ENCODE data around the gene C12orf76. TPM values are rescaled to one million over a fixed set of nuclear protein-coding genes. Genes with fewer than 3 reads are reported as not detected.

C12orf76 gene
- total and polyA plus RNA-seq, 2 of the 4 experiments (the other 2 are of a cell fraction): 5.0 to 7.1 TPM

- Histone ChIP-seq H2BK20ac (ENCODE audit: low read depth, low read length) (peak overlapping the region; percentile 53; the same call in 1 of the 2 replicates), H3K23ac (ENCODE audit: low read depth, low read length) (0 out of 2 replicates have a peak overlapping the region, but pooled peaks have one; percentile 17), H3K9ac (ENCODE audit: low read depth, low read length) (no peak overlapping the region), H3K56ac (ENCODE audit: extremely low read depth, insufficient read depth, low read length) (peak overlapping the region; percentile 7; the same call in 1 of the 2 replicates), H2BK5ac (ENCODE audit: low read depth, low read length, poor library complexity, severe bottlenecking) (peak overlapping the region; percentile 72), H4K5ac (ENCODE audit: low read depth, low read length) (peak overlapping the region; percentile 52), H3K27me3 (ENCODE audit: control insufficient read depth, insufficient read depth, low read length) (no peaks in the 10 kb centered on the region), H3K4me1 (ENCODE audit: control insufficient read depth, insufficient read depth, low read length) (peaks cover 29% of the 10 kb centered on the region), H3K4ac (ENCODE audit: low read depth, low read length) (peak overlapping the region; percentile 9), H3K79me1 (ENCODE audit: low read depth in 1 of 2, low read length in 2 of 2) (peaks cover 28 to 61% of the 10 kb centered on the region in 2 experiments), H3K27ac (ENCODE audit: insufficient read depth, low read length) (peak overlapping the region; percentile 42; the same call in 1 of the 2 replicates), H4K91ac (ENCODE audit: insufficient read depth, low read depth, low read length) (no peak overlapping the region), H2AK5ac (ENCODE audit: low read depth, low read length) (peak overlapping the region; percentile 49), H2AFZ (replicated peaks; ENCODE audit: low read length, poor library complexity) (no peak overlapping the region), H4K20me1 (ENCODE audit: insufficient read depth, low read length) (peaks cover 18% of the 10 kb centered on the region), H3K14ac (replicated peaks; ENCODE audit: low read depth, low read length) (peak overlapping the region; percentile 30; the same call in 1 of the 2 replicates), H2BK120ac (ENCODE audit: low read depth, low read length) (no peak overlapping the region), H2BK15ac (ENCODE audit: low read depth, low read length) (no peak overlapping the region), H3K9me1 (ENCODE audit: insufficient read depth, low read length) (peaks cover 23% of the 10 kb centered on the region), H3K36me3 (ENCODE audit: control insufficient read depth, insufficient read depth, low read length) (peaks cover 20% of the 10 kb centered on the region), H3K4me3 (ENCODE audit: insufficient read depth, low read depth, low read length) (no peak overlapping the region), H3K9me3 (ENCODE audit: control insufficient read depth, insufficient read depth, low read length) (no peaks in the 10 kb centered on the region), H2AK9ac (replicated peaks; ENCODE audit: low read depth, low read length, poor library complexity) (no peak overlapping the region), H3K4me2 (ENCODE audit: low read depth, low read length) (no peak overlapping the region), H3K18ac (ENCODE audit: low read depth, low read length) (no peak overlapping the region; the same call in 1 of the 2 replicates), H4K8ac (ENCODE audit: low read depth in 2 of 2, low read length in 2 of 2) (no peak overlapping the region)
- no peak for TF ChIP-seq NFE2L2 (IDR thresholded peaks at IDR 0.05; ENCODE audit: low read depth, low read length)
- no peak for TF ChIP-seq RFX5 (IDR thresholded peaks at IDR 0.05; ENCODE audit: low read depth, low read length)
- TF ChIP-seq POLR2A (IDR thresholded peaks at IDR 0.05; ENCODE audit: low read depth, low read length): no peak
- TF ChIP-seq CHD1 (IDR thresholded peaks at IDR 0.05; ENCODE audit: low read depth, low read length): no peak
- TF ChIP-seq MAZ (IDR thresholded peaks at IDR 0.05; ENCODE audit: borderline replicate concordance, low read depth, low read length): no peak
- TF ChIP-seq CTCF (conservative IDR thresholded peaks at IDR 0.05; ENCODE audit: low read depth, low read length): no peak
- TF ChIP-seq MAFK (IDR thresholded peaks at IDR 0.05; ENCODE audit: low read depth, low read length): no peak
- no peak for TF ChIP-seq BHLHE40 (IDR thresholded peaks at IDR 0.05; ENCODE audit: low read depth, low read length)
- TF ChIP-seq SMC3 (IDR thresholded peaks at IDR 0.05; ENCODE audit: low read depth, low read length): no peak
- no peak for TF ChIP-seq MXI1 (IDR thresholded peaks at IDR 0.05; ENCODE audit: borderline replicate concordance, low read depth, low read length)
- TF ChIP-seq USF2 (IDR thresholded peaks at IDR 0.05; ENCODE audit: low read depth, low read length): no peak
- no peak for TF ChIP-seq CEBPB (IDR thresholded peaks at IDR 0.05; ENCODE audit: low read depth, low read length)
- TF ChIP-seq RAD21 (IDR thresholded peaks at IDR 0.05; ENCODE audit: low read length): no peak
- TF ChIP-seq ELK1 (IDR thresholded peaks at IDR 0.05; ENCODE audit: borderline replicate concordance, low read depth, low read length): no peak
- no peak for TF ChIP-seq FOS (IDR thresholded peaks at IDR 0.05; ENCODE audit: low read depth, low read length)
- TF ChIP-seq RCOR1 (IDR thresholded peaks at IDR 0.05; ENCODE audit: insufficient replicate concordance, low read length): no peak
- POLR2A ChIA-PET (ENCODE audit: unreplicated experiment): no interaction called here
- no peak for DNase-seq
- no TSS peak for BruUV-seq (replicated peaks)
- WGBS, 2 experiments (ENCODE audit: extremely low coverage in 2 of 2, insufficient read length in 1 of 2): no CpG with 5 or more reads among the region's 3 CpGs
- dilution Hi-C loops (cut with HindIII; ENCODE audit: low sequenced_read_pairs, unreplicated experiment): no loop called here
- in situ Hi-C loops (cut with MboI; ENCODE audit: low sequenced_read_pairs): no loop called here
- intact Hi-C loops (cut with micrococcal nuclease): no loop called here
- no peak for ATAC-seq (ENCODE audit: low read depth)
- CTCF ChIA-PET: interaction anchor here (0.6 to 0.7 kb wide), 2 partner anchors 10 to 480 kb away, joined by 3 read pairs; no protein-coding TSS in a partner anchor
These were observed 6.1 kb downstream of the C12orf76 start for GRCh38 chr12:110042264-110042663.
